Stomach smooth muscle (tissue), 2 donors: ENCODE results near the gene AMBRA1.

ENCODE experiments used
- H3K27ac ChIP-seq: one replicate; pipeline ENCODE4 v1.7.0; 2013; ENCODE audit warnings: mild to moderate bottlenecking, low read length, inconsistent platforms
- H3K27me3 ChIP-seq, 2 donors: one replicate each; pipeline ENCODE4 v1.7.0; 2013; ENCODE audit warnings: low read length in 2 of 2; ENCODE audit not compliant: insufficient read depth in 2 of 2, control insufficient read depth in 1 of 2
- H3K36me3 ChIP-seq, 2 donors: one replicate each; pipeline ENCODE4 v1.7.0; 2013; ENCODE audit warnings: low read length in 2 of 2; ENCODE audit not compliant: control insufficient read depth in 2 of 2, insufficient read depth in 2 of 2
- H3K4me1 ChIP-seq: one replicate; pipeline ENCODE4 v1.7.0; 2013; ENCODE audit warnings: low read length; ENCODE audit not compliant: control insufficient read depth, insufficient read depth
- H3K4me3 ChIP-seq, 2 donors: one replicate each; pipeline ENCODE4 v1.7.0; 2013; ENCODE audit warnings: low read length in 2 of 2
- H3K9ac ChIP-seq, 2 donors: one replicate each; pipeline ENCODE4 v1.7.0; 2013; ENCODE audit warnings: low read length in 2 of 2, mild to moderate bottlenecking in 1 of 2
- H3K9me3 ChIP-seq, 2 donors: one replicate each; pipeline ENCODE4 v1.7.0; 2013; ENCODE audit warnings: low read length in 2 of 2; ENCODE audit not compliant: control insufficient read depth in 2 of 2
- donor health status: healthy.
- donor health status: Pancreatic carcinoma.

AMBRA1 gene

GRCh38 chr11:46352063-46352841, 241.6 kb downstream of the AMBRA1 start:
- no peaks in the 10 kb centered on the region for H3K36me3 ChIP-seq
- peaks cover 36% of the 10 kb centered on the region for H3K4me1 ChIP-seq
- no peak overlapping the region for H3K9ac ChIP-seq
- no peaks in the 10 kb centered on the region for H3K27me3 ChIP-seq
- no peaks in the 10 kb centered on the region for H3K9me3 ChIP-seq
- H3K27ac ChIP-seq = no peak overlapping the region
- H3K4me3 ChIP-seq = peak overlapping the region in 1 of 2 donors; percentile 49

- Histone ChIP-seq H3K4me3 (no peak overlapping the region), H3K36me3 (no peaks in the 10 kb centered on the region), H3K4me1 (peaks cover 41% of the 10 kb centered on the region), H3K27ac (no peak overlapping the region), H3K27me3 (no peaks in the 10 kb centered on the region), H3K9me3 (no peaks in the 10 kb centered on the region), H3K9ac (no peak overlapping the region)
These were observed 242.2 kb downstream of the AMBRA1 start for GRCh38 chr11:46351606-46352005.

- peak overlapping the region in 1 of 2 donors; percentile 29 for H3K9ac ChIP-seq
- no peak overlapping the region for H3K4me3 ChIP-seq
- no peak overlapping the region for H3K27ac ChIP-seq
- no peaks in the 10 kb centered on the region for H3K27me3 ChIP-seq
- H3K4me1 ChIP-seq = peaks cover 43% of the 10 kb centered on the region
- no peaks in the 10 kb centered on the region for H3K9me3 ChIP-seq
- H3K36me3 ChIP-seq = no peaks in the 10 kb centered on the region
These were observed 242.7 kb downstream of the AMBRA1 start for GRCh38 chr11:46351148-46351547.

GRCh38 chr11:46350695-46351094, 243.1 kb downstream of the AMBRA1 start:
- H3K4me3 ChIP-seq = no peak overlapping the region
- H3K27me3 ChIP-seq = no peaks in the 10 kb centered on the region
- H3K4me1 ChIP-seq = peaks cover 43% of the 10 kb centered on the region
- no peak overlapping the region for H3K27ac ChIP-seq
- H3K36me3 ChIP-seq = no peaks in the 10 kb centered on the region
- H3K9ac ChIP-seq = peak overlapping the region in 1 of 2 donors; percentile 29
- H3K9me3 ChIP-seq = no peaks in the 10 kb centered on the region

GRCh38 chr11:46348566-46349401, 245.0 kb downstream of the AMBRA1 start:
- no peak overlapping the region for H3K27ac ChIP-seq
- H3K4me1 ChIP-seq = peaks cover 46% of the 10 kb centered on the region
- H3K9ac ChIP-seq = no peak overlapping the region
- H3K9me3 ChIP-seq = no peaks in the 10 kb centered on the region
- no peaks in the 10 kb centered on the region for H3K36me3 ChIP-seq
- peak overlapping the region; percentile 77 to 81 for H3K4me3 ChIP-seq
- no peaks in the 10 kb centered on the region for H3K27me3 ChIP-seq

- H3K9ac ChIP-seq = peak overlapping the region; percentile 68 to 72
- no peak overlapping the region for H3K27ac ChIP-seq
These were observed 246.0 kb downstream of the AMBRA1 start for GRCh38 chr11:46347637-46348311.

GRCh38 chr11:46346886-46347636, 246.8 kb downstream of the AMBRA1 start, which contains the start of gene DGKZ:
Gene DGKZ (plus strand): TSS chr11:46347463. CDS start chr11:46347660, 197 bp downstream.
- Histone ChIP-seq H3K9ac (peak within 1 kb of the TSS; percentile 68 to 72), H3K27me3 (no peaks in the 10 kb centered on the region), H3K4me1 (peaks cover 39% of the 10 kb centered on the region), H3K36me3 (no peaks in the 10 kb centered on the region), H3K4me3 (peak within 1 kb of the TSS; percentile 77 to 81), H3K27ac (no peak within 1 kb of the TSS), H3K9me3 (no peaks in the 10 kb centered on the region)

More at GRCh38 chr11:46347637-46348311, 246.0 kb downstream of the AMBRA1 start:
- Histone ChIP-seq H3K9me3 (no peaks in the 10 kb centered on the region), H3K36me3 (no peaks in the 10 kb centered on the region), H3K4me3 (peak overlapping the region; percentile 77 to 81), H3K27me3 (no peaks in the 10 kb centered on the region), H3K4me1 (peaks cover 40% of the 10 kb centered on the region)
